Heart right ventricle (tissue), 16 donors: Measurements from ENCODE around the gene ETNK1. TPM values are rescaled to one million over a fixed set of nuclear protein-coding genes. Genes with fewer than 3 reads are reported as not detected.
A peak's percentile ranks its signal among the peaks of the same experiment; 100 is the strongest.

Experiments
- ATAC-seq, 8 donors: fragments of 200-7000 bp; cut with Tn5 transposase; one replicate each; pipeline ENCODE4 v1.9.1; 2020; ENCODE audit warnings: mild to moderate bottlenecking in 8 of 8, moderate library complexity in 8 of 8, moderate number of reproducible peaks in 1 of 8
- DNase-seq, 2 donors: peaks; one replicate each; pipeline ENCODE4 v3.0.0-alpha.2; 2020
- H3K27ac ChIP-seq, 10 donors: fragments of 200-600 bp; sonication (generic) in 2 of 10; one replicate each; pipeline versions ENCODE4 v1.5.0 to v1.8.0; 2020 to 2022; ENCODE audit warnings: mild to moderate bottlenecking in 3 of 10
- H3K27me3 ChIP-seq, 7 donors: fragments of 200-600 bp; one replicate each; pipeline ENCODE4 v1.8.0; 2021 to 2022; ENCODE audit warnings: mild to moderate bottlenecking in 2 of 7
- H3K36me3 ChIP-seq, 9 donors: fragments of 200-600 bp; sonication (generic) in 1 of 9; one replicate each; pipeline versions ENCODE4 v1.5.0 to v1.8.0; 2020 to 2022; ENCODE audit warnings: mild to moderate bottlenecking in 2 of 9
- H3K4me1 ChIP-seq, 9 donors: fragments of 200-600 bp; sonication (generic) in 1 of 9; one replicate each; pipeline versions ENCODE4 v1.5.0 to v1.8.0; 2020 to 2022; ENCODE audit warnings: mild to moderate bottlenecking in 4 of 9
- H3K4me3 ChIP-seq, 10 donors: fragments of 200-600 bp; sonication (generic) in 2 of 10; one replicate each; pipeline versions ENCODE4 v1.5.0 to v1.8.0; 2020 to 2022; ENCODE audit warnings: mild to moderate bottlenecking in 7 of 10, moderate library complexity in 2 of 10
- H3K9me3 ChIP-seq, 11 donors: fragments of 200-600 bp in 10 of 11; sonication (generic) in 2 of 11; one replicate each; pipeline versions ENCODE4 v1.5.0 to v1.8.0; 2013 to 2022; ENCODE audit warnings: mild to moderate bottlenecking in 2 of 11, control low read depth in 1 of 11, moderate library complexity in 1 of 11
- WGBS, 2 donors: extraction: QIAGEN DNeasy Blood & Tissue Kit; methylation state at CpG; one replicate each; pipeline ENCODE4 v1.1.7; 2013; ENCODE audit warnings: inconsistent platforms in 1 of 2; 5-methylcytosine and 5-hydroxymethylcytosine counted together
- intact Hi-C, 10 donors: fragments of 100-400 bp; cut with DNase I; formaldehyde crosslinking; loops; one replicate each; pipeline versions ENCODE4 v1.11.1 to v1.14.2; 2022
- polyA plus RNA-seq, 2 donors: library from polyadenylated mRNA; stranded (reverse); fragments of 200-250 nt; gene quantifications; one replicate each; pipeline ENCODE4 v1.2.3, GENCODE V29; 2013
- total RNA-seq, 10 donors: library from RNA; stranded (reverse); fragmentation: NEBNext Ultra II Directional in 3 of 10; extraction: Animal tissue kit (Norgen Biotek cat#: 25700) in 3 of 10; gene quantifications; one replicate each; pipeline versions ENCODE4 v1.2.1 to v1.2.4, GENCODE V29; 2021 to 2023
- TF ChIP-seq, protein P1 (sequence below), 9 donors: fragments of 200-600 bp; sonication (generic) in 2 of 9; IDR thresholded peaks; one replicate each; pipeline versions ENCODE4 v1.5.0 to v1.8.0; 2021 to 2022; ENCODE audit warnings: antibody characterized with exemption in 9 of 9, mild to moderate bottlenecking in 5 of 9, moderate library complexity in 1 of 9
- donor health status: Arrhythmogenic right ventricular cardiomyopathy.
- donor health status: ischemic (EF 13 %, LVEDD 7.1; RV severe dilation, severe dysfunction).
- donor health status: healthy with polysubstance abuse.
- donor health status: DM: no; HTN: yes; CAD: no.
- donor health status: DM: no; HTN: no; CAD: no.
- donor health status: ischemic (EF 25% LVEDD 6.9; RV normal size, moderate dysfunction).
- donor health status: ischemic (EF 25% LVEDD 5.7; RV mildly dilated, moderate dysfunction).
- donor health status: healthy.
- donor health status: DM: yes; HTN: yes; CAD: no.
- donor health status: Ischemic cardiomyopathy.
- donor health status: ischemic (EF 35%, LVEDD 5.7; RV mildly dilated, moderate dysfunction).
- donor health status: nonischemic (EF 11% LVEDD 7.7; RV severe dilation, severe dysfunction).
- donor health status: DM: yes; HTN: yes; CAD: no.
- donor health status: PGD.
- donor health status: ischemic (EF 29% LVEDD 5.4; RV normal size, mild dysfunction).
- donor health status: nonischemic (EF 23%, LVEDD 6.1; RV moderate dilation, normal function).

Gene ETNK1
- total and polyA plus RNA-seq, 12 donors, result 4.8 to 26.6 (median 17.0) TPM

DNA sequence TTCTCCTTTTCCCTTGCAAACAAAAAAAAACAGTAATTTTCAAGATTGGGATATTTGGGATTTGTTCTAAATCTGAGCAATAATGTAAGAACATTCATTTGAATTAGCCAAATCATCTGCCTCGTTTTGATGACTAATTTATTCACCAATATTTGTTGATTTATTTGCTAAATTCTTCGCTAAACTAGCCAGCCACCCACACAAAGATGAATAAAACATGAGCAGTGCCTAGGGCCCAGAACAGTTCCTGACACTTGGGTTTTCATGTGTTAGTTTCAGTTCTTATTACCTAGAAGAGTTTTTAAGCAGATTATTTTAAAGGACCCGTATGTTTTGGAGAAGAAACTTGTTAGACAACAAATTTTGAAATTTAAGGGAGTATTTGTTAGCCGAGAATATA lies 1.4 kb downstream of the ETNK1 start:
- Histone ChIP-seq H3K36me3 (no peaks in the 10 kb centered on the region), H3K4me1 (peaks cover 0 to 49% (median 30%) of the 10 kb centered on the region in 9 donors), H3K27me3 (no peaks in the 10 kb centered on the region), H3K9me3 (no peaks in the 10 kb centered on the region), H3K4me3 (peak overlapping the region; percentile 50 to 95 (median 80)), H3K27ac (peak overlapping the region in 9 of 10 donors; percentile 91 to 99 (median 97))
- intact Hi-C loops, result loop anchor here in 5 of 10 donors (5.0 to 10.0 kb wide), 3 partner anchors 79 to 84 kb away; partner anchors contain the start of gene C2CD5 (in 4 of the 5)
- TF ChIP-seq, protein P1, sequence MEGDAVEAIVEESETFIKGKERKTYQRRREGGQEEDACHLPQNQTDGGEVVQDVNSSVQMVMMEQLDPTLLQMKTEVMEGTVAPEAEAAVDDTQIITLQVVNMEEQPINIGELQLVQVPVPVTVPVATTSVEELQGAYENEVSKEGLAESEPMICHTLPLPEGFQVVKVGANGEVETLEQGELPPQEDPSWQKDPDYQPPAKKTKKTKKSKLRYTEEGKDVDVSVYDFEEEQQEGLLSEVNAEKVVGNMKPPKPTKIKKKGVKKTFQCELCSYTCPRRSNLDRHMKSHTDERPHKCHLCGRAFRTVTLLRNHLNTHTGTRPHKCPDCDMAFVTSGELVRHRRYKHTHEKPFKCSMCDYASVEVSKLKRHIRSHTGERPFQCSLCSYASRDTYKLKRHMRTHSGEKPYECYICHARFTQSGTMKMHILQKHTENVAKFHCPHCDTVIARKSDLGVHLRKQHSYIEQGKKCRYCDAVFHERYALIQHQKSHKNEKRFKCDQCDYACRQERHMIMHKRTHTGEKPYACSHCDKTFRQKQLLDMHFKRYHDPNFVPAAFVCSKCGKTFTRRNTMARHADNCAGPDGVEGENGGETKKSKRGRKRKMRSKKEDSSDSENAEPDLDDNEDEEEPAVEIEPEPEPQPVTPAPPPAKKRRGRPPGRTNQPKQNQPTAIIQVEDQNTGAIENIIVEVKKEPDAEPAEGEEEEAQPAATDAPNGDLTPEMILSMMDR (IDR thresholded peaks at IDR 0.05), result no peak
- 21 to 27% methylated on average over 4 of the region's 4 CpGs for WGBS, 2 donors
- ATAC-seq (no peak), DNase-seq (no peak)

DNA sequence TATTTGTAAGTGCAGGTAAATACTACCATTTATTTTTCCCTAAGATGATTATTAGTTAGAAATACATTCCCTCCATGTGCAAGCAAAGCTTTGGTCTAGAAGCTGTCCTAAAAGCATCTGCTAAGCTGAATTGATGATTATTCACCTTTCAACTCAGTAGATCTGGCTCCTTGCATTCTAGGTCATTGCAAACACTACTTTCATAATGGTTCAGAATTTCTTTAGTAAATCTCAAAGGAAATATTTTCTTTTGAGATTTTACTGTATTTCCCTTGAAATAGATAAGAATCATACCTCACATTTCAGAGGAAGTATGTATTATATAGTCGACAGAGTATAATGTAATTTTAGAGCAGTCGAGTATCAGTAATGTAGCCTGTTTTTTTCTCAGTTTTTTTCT lies 2.4 kb downstream of the ETNK1 start:
- Histone ChIP-seq H3K36me3 (peaks cover 0 to 2% (median 0%) of the 10 kb centered on the region in 9 donors), H3K4me1 (peaks cover 0 to 56% (median 30%) of the 10 kb centered on the region in 9 donors), H3K9me3 (no peaks in the 10 kb centered on the region), H3K27me3 (no peaks in the 10 kb centered on the region), H3K4me3 (peak overlapping the region in 7 of 10 donors; percentile 72 to 95 (median 84)), H3K27ac (peak overlapping the region in 3 of 10 donors; percentile 97 to 98 (median 98))
- WGBS, 2 donors, result 34 to 57% methylated on average over 2 of the region's 2 CpGs
- DNase-seq, result no peak
- TF ChIP-seq, protein P1 (IDR thresholded peaks at IDR 0.05), result no peak
- ATAC-seq, result no peak
- intact Hi-C loops, result loop anchor here in 5 of 10 donors (5.0 to 10.0 kb wide), 3 partner anchors 80 to 85 kb away; partner anchors contain the start of gene C2CD5 (in 4 of the 5)

DNA sequence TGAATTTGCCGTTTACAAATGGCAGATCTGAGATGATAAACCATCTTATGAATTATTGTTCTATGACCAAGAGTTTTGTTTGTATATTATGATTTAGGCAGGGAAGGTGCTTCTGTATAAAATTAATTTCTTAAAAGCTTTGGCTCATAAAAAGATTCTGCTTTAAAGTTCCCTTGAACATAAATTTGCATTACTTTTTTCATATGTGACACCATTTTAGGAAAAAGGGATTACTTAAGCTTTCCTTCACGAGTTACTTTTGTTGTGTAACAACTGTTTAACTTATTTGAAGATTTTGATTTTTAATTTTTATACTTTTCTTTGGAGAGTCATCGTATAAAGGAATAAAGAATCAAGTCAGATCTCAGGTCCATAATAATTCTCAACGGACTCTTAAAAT lies 3.3 kb downstream of the ETNK1 start:
- no peaks in the 10 kb centered on the region for H3K9me3 ChIP-seq
- intact Hi-C loops, result loop anchor here in 5 of 10 donors (5.0 to 10.0 kb wide), 3 partner anchors 81 to 86 kb away; partner anchors contain the start of gene C2CD5 (in 4 of the 5)

DNA sequence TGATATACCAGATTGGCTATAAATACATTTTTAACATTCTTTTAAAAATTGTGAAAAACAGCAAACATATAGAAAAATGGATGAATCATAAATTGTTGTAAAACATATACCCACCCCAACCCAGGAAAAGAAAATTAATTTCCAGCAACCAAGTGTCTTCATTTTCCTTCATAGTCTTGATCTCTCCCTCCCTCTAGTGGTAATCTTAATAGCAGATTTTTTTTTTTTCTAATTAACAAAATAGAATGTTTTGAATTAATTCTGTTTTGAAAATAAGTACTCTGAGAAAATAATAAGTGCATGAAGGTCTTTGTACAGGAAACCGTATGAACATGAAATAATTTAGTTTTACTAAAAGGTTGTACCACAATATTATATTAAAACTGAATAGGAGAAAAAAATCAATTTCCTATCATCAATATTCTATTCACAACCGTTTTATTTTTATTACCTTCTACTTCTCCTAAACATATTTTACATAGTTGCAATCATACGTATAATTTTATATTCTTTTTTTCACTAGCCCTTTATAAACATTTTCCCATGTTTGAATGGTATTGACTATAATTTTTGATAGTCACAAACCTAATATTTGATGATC lies 7.0 kb downstream of the ETNK1 start:
- DNase-seq, result no peak
- ATAC-seq, result no peak
- Histone ChIP-seq H3K27me3 (no peaks in the 10 kb centered on the region), H3K36me3 (peaks cover 0 to 10% (median 0%) of the 10 kb centered on the region in 9 donors), H3K4me3 (no peak overlapping the region), H3K4me1 (peaks cover 0 to 55% (median 27%) of the 10 kb centered on the region in 9 donors), H3K27ac (no peak overlapping the region), H3K9me3 (no peaks in the 10 kb centered on the region)
- 78 to 84% methylated on average over 3 of the region's 3 CpGs for WGBS, 2 donors
- intact Hi-C loops, result loop anchor here in 2 of 10 donors (5.0 to 10.0 kb wide), 2 partner anchors 100 to 547 kb away; no protein-coding TSS in a partner anchor
- TF ChIP-seq, protein P1 (IDR thresholded peaks at IDR 0.05), result peak; percentile 41 to 80 (median 70)

More for the DNA sequence above, 3.3 kb downstream of the ETNK1 start:
- Histone ChIP-seq H3K27ac (peak overlapping the region in 1 of 10 donors; percentile 98), H3K27me3 (no peaks in the 10 kb centered on the region), H3K4me3 (peak overlapping the region in 3 of 10 donors; percentile 72 to 95 (median 77)), H3K4me1 (peaks cover 0 to 56% (median 30%) of the 10 kb centered on the region in 9 donors), H3K36me3 (peaks cover 0 to 10% (median 0%) of the 10 kb centered on the region in 9 donors)
- WGBS, 2 donors, result 67 to 78% methylated on average over 4 of the region's 4 CpGs
- ATAC-seq (no peak), DNase-seq (no peak)
- TF ChIP-seq, protein P1 (IDR thresholded peaks at IDR 0.05), result no peak
